ENCODE measurements around the gene GLDC.

GLDC gene

GRCh38 chr9:6673326-6674025 lies 27.9 kb upstream of the GLDC start:
- TF ChIP-seq ZFX (IDR thresholded peaks at IDR 0.05) (no peak), CTCF (conservative IDR thresholded peaks at IDR 0.05) (no peak)
- peak overlapping the region; percentile 38 for H3K27ac ChIP-seq

GRCh38 chr9:6672118-6672517 lies 26.6 kb upstream of the GLDC start:
- H3K27ac ChIP-seq, result no peak overlapping the region
- TF ChIP-seq ZFX (IDR thresholded peaks at IDR 0.05) (no peak), CTCF (conservative IDR thresholded peaks at IDR 0.05) (no peak)

GRCh38 chr9:6671416-6671815 lies 25.9 kb upstream of the GLDC start:
- TF ChIP-seq CTCF (conservative IDR thresholded peaks at IDR 0.05) (no peak), ZFX (IDR thresholded peaks at IDR 0.05) (no peak)
- H3K27ac ChIP-seq, result no peak overlapping the region

GRCh38 chr9:6669881-6670280 lies 24.4 kb upstream of the GLDC start:
- TF ChIP-seq CTCF (conservative IDR thresholded peaks at IDR 0.05) (no peak), ZFX (IDR thresholded peaks at IDR 0.05) (no peak)

GRCh38 chr9:6667633-6668280 lies 22.2 kb upstream of the GLDC start:
- TF ChIP-seq ZFX (IDR thresholded peaks at IDR 0.05), result no peak
- peak; percentile 85 for TF ChIP-seq CTCF (conservative IDR thresholded peaks at IDR 0.05)
- no peak overlapping the region for H3K27ac ChIP-seq

More at GRCh38 chr9:6669881-6670280, 24.4 kb upstream of the GLDC start:
- no peak overlapping the region for H3K27ac ChIP-seq

GRCh38 chr9:6667080-6667479 lies 21.6 kb upstream of the GLDC start:
- no peak overlapping the region for H3K27ac ChIP-seq
- TF ChIP-seq CTCF (conservative IDR thresholded peaks at IDR 0.05) (no peak), ZFX (IDR thresholded peaks at IDR 0.05) (no peak)

GRCh38 chr9:6665628-6666027 lies 20.1 kb upstream of the GLDC start:
- TF ChIP-seq CTCF (conservative IDR thresholded peaks at IDR 0.05) (no peak), ZFX (IDR thresholded peaks at IDR 0.05) (no peak)
- no peak overlapping the region for H3K27ac ChIP-seq
